HT-29 (cell line): ENCODE measurements around the gene RAB3D. TPM values are rescaled to one million over a fixed set of nuclear protein-coding genes. Genes with fewer than 3 reads are reported as not detected.
A peak's percentile ranks its signal among the peaks of the same experiment; 100 is the strongest.
"Not testable (repeated sequence)": the region's sequence is repeated elsewhere in the genome, so short reads cannot be mapped to it uniquely, and the experiment has no call there.

ENCODE experiments used
- DNase-seq: peaks from one replicate; pipeline ENCODE4 v3.0.0-alpha.2; 2015; ENCODE audit warnings: low spot score
- total RNA-seq: library from RNA; depleted of rRNA; stranded (reverse); fragments of >200 nt; shearing (Covaris generic); gene quantifications from 2 replicates; pipeline ENCODE4 v1.2.3, GENCODE V29; 2014; rRNA removed

Gene RAB3D, protein sequence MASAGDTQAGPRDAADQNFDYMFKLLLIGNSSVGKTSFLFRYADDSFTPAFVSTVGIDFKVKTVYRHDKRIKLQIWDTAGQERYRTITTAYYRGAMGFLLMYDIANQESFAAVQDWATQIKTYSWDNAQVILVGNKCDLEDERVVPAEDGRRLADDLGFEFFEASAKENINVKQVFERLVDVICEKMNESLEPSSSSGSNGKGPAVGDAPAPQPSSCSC
- 17.5 and 20.5 TPM in 2 replicates for total RNA-seq

DNA sequence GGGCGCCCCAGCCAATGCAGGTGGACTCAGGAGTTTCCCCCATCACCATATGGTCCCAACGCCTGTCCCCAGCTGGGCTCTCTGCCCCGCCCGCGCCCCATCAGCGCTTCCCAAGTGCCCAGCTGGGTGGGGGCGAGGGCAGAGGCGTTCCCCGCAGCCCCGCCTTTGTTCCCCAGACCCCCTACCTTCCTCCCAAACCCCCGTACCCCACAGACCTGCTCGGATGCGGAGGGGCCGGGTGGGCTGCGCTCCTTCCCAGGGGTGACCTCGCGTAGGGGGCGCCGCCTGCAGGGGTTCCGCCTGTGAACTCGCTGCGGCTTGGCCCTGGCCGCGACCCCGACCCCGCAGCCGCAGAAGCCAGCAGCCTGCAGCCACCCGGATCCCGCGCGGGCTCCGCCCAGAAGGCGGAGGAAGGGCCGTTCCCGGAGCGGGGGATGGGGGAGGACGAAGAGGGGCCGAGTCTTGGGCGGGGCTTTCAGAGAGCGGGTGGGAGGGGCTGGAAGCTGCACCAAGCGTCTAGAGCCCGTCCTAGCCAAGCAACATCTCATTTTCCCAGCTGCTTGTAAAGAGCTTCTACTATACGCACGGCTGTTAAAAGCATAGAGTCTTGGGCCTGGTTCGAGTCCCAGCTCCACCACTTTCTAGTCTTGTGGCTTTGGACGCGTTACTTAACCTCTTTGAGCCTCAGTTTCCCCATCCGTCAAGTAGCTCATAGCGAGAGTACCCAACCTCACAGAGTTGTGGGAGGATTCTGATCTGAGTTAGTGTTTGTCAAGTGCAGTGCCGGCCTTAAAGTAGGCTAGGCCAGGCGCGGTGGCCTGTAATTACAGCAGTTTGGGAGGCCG is at the start of gene RAB3D:
RAB3D (minus strand) TSS at position 404 of the 845 bp plus-strand sequence. CDS start 2,258 bp downstream, outside the sequence.
- DNase-seq: peak; percentile 84

DNA sequence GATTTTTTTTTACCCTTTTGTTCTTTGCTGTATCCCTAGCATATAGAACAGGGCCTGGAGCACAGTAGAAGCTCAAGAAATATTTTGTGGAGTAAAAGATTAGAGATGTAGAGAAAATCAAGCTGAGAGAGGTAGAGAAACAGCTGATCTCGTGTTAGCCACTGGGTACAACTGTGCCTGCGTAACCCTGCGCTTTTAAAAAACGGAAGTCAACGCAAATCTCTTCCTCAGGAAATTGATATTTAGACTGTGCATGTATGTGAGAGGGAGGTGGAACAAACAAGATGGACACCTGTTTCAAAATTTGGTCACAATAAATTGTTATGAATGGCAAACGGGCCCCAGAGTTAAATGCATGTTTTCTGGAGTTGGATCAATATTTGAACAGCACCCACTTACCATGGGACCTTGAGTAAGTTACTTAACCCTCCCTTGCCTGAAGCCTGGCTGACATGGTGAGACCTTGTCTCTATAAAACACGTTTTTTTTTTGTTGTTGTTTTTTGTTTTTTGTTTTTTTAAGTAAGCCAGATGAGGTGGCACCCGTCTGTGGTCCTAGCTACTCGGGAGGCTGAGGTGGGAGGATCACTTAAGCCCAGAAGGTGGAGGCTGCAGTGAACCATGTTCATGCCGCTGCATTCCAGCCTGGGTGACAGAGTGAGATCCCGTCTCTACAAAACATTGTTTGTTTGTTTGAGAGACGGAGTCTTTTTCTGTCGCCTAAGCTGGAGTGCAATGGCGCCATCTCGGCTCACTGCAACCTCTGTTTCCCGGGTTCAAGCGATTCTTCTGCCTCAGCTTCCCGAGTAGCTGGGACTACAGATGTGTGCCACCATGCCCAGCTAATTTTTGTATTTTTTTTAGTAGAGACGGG is 47.9 kb upstream of the RAB3D start:
- DNase-seq: no peak

DNA sequence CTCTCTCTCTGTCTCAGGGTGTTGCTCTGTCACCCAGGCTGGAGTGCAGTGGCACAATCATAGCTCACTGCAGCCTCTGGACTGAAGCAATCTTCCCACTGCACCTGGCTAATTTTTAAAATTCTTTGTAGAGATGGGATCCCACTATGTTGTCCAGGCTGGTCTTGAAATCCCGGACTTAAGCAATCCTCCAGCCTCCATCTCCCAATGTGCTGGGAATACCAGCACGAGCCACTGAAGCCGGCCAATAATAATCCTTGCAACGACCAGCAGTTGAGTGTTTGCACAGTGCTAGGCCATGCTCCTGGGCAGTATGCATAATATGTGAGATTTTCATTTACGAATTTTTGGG is 45.3 kb upstream of the RAB3D start:
- DNase-seq: no peak

DNA sequence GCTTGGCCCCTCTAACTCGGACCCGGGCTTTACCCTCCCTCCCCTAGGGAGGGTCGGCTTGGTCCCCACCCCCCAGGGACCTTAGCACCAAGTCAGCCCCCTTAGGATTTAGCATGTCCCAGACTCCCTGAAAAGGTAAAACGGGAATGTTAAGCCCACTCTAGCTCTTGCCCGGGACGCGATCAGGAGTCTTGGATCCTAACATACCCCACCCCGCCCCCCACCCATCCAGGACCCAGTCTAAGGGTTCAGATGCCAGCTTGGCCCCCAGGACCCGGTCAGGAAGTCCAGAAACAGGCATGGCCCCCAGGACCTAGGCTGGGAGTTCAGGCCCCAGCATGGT is 44.2 kb upstream of the RAB3D start:
- no peak for DNase-seq

DNA sequence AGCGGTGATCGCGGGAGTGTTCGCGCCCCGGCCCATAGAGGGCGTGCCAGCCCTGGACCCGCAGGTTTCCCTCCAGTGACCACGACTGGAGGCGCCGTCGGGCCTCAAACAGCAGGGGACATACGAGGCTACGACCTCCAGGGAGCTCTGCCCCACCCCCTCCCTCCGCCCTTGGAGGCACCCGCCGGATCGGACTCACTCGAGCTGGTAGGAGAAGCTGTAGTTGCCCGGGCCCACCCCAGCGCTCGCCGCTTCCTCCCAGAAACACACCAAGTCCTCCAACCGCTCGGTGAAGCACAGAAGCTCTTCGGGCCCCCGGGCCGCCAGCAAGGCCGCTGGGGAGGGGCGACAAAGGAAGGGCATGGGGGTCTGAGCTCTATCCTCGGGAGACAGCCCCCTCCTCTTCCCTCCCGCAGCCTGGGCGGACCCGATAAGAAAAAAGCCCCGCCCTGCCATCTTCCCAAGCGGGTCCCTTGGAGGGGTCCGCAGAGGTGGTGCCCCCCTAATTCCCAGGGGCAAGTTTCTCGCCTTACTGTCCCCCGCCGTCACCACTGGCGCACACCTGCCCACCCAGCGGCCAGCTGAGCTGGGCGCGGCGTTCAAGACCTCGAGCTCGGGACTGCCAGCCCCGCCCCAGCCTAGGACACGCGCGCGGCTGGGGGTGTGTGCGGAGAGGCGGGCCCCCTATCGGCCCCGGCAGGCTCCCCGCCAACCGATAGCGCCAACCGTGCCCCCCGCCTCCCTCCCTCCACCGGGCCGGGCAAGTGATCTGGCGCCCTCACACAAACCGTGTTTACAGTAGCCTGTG is 43.6 kb upstream of the RAB3D start:
- DNase-seq: no peak

DNA sequence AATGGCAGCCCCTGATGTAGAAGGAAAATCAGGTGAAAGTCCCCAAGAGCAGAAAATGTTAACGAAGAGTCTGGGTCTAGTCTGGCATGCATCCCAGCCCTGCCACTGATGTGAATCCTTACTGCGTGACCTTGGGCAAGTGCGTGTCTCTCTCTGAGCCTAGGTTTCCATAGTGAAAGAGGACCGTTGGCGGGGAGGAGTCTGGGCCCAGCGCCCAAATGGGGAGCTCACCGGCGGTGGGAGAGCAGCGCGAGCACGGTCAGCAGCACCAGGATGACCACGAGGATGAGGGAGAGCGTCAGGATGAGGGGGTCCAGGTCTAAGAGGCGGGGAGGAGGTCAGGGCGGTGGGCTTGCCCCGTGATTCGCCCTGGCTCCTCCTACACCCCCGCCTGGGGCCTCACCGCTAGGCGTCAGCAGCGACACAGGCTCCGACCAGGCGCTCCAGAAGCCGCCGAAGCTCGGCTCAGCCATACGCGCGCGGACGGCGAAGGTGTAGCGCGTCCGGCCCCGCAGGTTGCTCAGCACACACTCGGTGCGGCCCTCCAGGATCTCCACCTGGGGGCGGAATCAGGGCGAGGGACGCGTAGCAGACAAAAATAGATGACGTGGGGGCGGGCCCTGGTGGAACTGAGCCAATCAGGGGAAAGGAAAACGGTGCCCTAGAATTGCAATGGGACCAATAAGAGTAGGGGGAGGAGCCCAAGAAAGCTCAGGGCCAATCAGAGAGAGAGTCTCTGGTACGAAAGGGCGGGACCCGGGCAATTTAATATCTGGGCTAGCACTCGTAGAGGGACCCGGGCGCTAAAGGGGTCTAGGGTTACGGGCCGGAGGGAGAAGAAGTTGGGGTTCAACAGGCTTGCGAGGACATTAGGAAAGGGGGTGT is 41.4 kb upstream of the RAB3D start:
- DNase-seq: peak; percentile 95

DNA sequence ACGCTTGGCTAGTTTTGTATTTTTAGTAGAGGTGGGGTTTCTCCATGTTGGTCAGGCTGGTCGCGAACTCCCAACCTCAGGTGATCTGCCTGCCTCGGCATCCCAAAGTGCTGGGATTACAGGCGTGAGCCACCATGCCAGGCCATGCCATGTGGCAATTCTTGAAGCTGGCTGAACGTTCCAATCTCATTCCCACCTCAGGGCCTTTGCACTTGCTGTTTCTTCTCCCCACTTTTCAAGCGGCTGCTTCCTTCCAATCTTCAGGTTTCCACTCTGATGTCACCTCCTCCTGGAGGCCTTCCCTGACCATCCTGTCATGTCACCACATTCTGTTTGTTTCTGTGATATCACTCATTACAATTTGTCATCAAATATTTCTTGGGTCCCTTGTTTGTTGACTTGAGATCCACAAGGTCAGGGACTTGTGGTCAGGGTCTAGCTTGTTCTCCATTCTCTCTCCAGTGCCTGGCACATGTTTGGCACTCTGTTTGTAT is 40.4 kb upstream of the RAB3D start:
- DNase-seq: no peak

DNA sequence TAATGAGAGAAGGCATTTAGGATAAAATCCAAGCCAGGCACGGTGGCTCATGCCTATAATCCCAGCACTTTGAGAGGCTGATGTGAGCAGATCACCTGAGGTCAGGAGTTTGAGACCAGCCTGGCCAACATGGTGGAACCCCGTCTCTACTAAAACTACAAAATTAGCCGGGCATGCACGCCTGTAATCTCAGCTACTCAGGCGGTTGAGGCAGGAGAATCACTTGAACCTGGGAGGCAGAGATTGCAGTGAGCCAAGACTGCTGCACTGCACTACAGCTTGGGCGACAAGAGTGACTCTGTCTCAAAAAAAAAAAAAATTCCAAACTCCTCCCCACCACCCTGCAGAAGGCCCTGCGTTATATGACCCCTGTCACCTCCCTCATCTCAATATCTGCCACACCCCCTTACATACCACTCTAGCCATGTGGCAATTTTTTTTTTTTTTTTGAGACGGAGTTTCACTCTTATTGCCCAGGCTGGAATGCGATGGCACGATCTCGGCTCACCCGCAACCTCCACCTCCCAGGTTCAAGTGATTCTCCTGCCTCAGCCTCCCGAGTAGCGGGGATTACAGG is 39.9 kb upstream of the RAB3D start:
- not testable (repeated sequence) for DNase-seq

DNA sequence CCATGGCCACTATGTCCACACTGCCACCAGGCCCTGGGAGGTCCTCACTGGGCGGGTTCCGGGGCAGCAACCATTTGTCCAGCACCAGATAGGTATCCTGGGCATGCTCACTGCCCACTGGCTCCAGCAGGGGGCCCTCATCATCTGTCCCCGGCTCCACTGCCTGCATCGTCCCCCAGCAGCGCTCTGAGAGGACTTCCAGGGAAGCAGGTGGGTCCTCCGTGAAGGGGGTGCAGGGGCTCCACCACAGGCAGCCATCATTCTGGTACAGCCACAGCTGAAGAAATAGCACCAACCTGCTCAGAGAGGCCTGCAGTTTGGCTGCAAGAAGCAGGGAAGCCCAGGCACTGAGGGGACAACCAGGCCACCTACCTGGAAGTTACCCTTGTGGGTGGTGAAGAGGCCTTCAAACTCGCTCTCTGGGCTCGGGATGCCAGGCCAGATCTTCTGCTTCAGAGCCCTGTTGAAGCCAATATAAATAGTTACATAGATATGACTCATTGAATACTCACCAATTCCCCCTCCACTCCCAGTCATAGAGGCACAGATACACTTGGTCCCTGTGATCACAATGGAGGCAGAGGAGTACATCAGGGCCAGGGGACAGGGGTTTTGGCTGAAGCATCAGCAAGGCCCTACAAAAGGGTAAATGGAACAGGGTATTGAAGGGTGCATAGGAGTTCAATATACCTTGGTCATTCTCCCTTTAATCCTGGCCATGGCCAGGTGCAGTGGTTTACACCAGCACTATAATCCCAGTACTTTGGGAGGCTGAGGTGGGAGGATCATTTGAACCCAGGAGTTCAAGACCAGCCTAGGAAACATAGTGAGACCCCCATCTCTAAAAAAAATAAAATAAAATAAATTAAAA is 39.1 kb upstream of the RAB3D start:
- peak; percentile 45 for DNase-seq

DNA sequence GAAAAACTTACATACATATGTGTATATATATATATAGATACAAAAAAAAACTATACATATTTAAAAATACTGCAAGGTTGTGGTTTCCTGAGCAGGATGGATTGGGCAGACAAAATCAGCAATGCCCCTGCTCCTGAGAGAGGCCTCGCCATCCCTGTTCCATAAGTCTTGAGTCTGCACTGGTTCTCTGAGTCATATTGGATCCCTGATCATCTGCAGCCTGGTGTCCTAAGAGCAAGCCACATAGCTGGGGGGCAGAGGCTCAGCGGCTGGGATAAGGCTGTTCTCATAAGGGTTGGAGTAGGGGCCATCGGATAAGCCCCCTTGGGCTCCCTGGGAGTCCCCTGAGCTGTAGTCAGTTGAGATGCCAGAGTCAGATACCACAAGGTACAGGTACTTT is 38.3 kb upstream of the RAB3D start:
- no peak for DNase-seq

DNA sequence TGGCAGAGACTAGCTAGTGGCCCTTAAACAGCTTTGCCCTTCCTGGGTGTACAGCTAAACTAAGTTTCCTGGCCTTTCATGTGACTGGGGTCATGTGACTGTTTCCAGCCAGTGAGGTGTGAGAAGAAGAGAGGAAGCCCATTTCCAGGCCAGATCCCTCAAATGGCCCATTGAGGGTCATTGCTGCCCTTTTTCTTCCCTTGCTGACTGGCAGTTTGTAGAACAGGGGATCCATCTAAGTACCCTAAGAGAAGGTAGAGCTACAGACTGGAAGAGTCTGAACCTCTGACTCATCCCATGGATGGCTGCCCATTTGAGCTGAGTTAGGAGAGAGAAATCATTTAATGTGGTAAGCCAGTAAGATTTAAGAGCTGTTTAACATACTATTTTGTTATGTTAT is 37.8 kb upstream of the RAB3D start:
- peak; percentile 25 for DNase-seq

DNA sequence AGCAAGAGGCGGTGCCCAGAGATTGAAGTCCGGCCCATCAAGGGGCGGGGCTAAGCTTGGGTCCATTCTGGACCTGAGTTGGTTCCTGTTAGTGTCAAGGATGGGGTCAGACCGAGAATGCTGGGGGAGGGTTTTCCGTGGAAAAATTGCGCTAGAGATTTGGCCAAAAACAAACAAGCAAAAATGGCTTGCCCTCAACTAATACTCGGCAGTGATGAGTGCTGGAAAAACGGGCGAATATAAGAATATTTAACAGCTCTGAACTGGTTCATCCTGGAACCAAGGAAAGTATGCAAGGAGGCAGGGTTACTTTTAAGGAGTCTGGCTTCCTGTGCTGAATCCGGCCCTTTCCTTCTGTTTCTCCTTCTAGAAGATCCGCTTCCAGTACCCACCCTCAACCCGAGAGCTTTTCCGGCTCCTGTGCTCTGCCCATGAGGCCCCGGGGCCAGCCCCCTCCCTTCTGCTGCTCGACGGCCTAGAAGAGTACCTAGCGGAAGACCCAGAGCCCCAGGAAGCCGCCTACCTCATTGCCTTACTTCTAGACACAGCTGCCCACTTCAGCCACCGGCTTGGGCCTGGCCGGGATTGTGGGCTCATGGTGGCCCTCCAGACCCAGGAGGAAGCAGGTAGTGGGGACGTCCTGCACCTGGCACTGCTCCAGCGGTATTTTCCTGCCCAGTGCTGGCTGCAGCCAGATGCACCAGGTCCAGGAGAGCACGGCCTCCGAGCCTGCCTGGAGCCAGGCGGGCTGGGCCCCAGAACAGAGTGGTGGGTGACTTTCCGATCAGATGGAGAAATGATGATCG is 35.9 kb upstream of the RAB3D start:
- DNase-seq: no peak

DNA sequence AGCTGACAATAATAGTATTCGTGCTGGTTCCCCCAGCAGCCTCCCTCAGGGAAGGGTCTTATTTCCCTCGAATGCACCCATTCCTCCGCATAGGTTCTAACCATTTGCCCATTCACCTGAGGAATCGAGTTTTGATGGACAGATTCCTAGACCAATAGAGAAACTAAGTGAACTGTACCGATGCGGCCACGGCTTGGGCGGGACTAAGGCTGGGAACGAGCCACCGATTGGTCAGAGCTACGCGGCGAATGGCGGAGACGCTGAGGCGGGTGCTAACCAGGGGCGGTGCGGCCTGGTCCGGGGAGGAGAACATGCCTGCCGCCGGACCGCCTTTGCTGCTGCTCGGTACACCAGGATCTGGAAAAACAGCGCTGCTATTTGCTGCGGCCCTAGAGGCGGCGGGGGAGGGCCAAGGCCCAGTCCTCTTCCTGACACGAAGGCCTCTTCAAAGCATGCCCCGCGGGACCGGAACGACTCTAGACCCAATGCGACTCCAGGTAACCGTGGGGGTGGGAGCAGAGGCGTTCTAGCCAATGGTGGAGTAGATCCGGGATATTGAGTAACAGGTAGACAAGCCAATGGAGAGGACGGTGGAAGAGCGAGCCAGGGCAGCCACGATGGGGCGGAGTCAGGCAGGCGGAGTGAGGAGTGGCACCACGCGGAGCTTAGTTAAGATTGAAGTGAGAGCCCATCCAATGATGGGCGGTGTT is 35.1 kb upstream of the RAB3D start, which contains the start of gene SWSAP1:
SWSAP1 (plus strand) TSS at position 234 of the 710 bp plus-strand sequence; CDS start at position 249, 15 bp downstream.
- DNase-seq: peak; percentile 96

DNA sequence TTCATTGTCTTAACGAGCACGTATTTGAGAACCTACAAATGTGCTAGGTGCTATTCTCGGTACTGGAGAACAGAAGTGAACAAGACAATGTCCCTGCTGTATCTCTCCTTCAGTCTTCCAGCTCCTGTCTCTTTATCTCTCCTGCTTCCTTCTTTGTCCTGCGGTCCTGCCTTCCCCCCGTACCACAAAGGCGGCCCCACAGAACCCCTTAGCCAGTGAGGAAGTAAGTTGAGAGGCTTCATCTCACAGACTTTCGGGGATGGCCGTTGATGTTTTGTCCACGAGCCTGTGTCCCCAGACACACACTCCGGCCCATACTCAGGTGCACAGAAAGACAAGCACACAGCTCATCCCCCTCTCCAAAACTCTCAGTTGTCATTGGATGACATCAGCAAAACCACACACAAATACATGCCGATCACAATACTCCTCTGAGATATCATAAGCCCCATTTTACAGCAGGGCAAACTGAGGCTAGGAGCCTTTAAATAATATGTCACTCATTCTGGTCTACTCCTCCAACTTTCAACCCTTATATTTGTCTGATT is 34.5 kb upstream of the RAB3D start:
- no peak for DNase-seq

DNA sequence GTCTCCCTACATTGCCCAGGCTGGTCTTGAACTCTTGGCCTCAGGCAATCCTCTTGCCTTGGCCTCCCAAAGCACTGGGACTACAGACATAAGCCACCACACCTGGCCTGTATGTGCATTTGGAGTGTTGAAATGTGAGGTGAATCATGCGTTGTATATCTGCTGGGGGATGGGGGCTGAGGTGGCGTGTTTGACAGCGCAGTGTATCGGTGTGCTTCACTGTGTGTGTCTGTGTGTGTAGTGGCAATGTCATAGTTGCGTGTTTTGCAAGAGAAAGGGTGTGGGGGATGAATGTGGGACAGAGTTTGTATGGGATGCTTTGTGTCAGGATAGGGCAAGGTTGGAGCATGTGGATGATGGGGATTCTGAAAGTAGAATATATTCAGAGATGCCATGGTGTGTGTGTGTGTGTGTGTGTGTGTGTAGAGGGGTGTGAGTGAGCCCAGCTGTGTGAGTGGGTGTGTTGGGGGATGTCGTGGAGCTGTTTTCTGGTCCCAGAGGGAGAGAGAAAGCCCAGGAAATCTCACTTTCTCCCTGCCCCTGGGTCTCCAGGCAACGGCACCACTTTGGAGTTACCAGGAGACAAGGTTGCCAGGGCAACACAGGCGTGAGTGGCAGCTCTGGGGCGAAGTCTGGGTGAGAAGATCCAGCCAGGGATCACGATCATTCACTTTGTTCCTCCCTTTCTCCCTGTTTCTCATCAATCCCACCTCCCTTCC is 33.9 kb upstream of the RAB3D start:
- peak; percentile 46 for DNase-seq

DNA sequence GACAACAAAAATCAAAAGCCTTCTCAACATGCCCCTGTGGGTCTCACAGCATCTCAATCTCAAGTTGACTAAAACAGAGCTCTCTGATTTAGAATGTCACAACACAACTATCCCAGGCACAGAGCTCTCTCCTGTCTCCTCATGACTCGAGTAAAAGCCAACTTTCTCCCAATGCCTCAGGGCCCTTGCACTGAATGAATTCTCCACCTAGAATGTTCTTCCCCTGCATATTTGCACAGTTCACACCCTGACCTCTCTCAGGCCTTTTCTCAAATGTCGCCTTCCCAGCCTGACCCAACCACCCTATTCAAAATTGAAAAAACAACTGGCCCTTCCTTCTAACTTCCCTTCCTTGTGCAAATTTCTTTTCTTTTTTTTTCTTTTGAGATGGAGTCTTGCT is 31.3 kb upstream of the RAB3D start:
- DNase-seq: no peak
